NT2/D1 (cell line): ENCODE measurements around the gene SPAG17.

Experiments
- DNase-seq: peaks from one replicate; pipeline ENCODE4 v3.0.0-alpha.2; 2011; ENCODE audit warnings: low read depth, low spot score
- H3K27me3 ChIP-seq: 2 replicates; pipeline ENCODE4 v1.6.0; 2011; ENCODE audit warnings: mild to moderate bottlenecking; ENCODE audit not compliant: insufficient read length, insufficient read depth
- H3K36me3 ChIP-seq: 2 replicates; pipeline ENCODE4 v1.6.1; 2011; ENCODE audit warnings: mild to moderate bottlenecking, low read length, mixed read lengths; ENCODE audit not compliant: insufficient read depth, insufficient read length
- H3K4me1 ChIP-seq: 2 replicates; pipeline ENCODE4 v1.5.1; 2011; ENCODE audit not compliant: insufficient read depth, insufficient read length
- H3K4me3 ChIP-seq: 2 replicates; pipeline ENCODE4 v1.5.1; 2011; ENCODE audit warnings: low read depth; ENCODE audit not compliant: insufficient read length
- H3K9ac ChIP-seq: 2 replicates; pipeline ENCODE4 v1.6.0; 2011; ENCODE audit warnings: low read depth; ENCODE audit not compliant: insufficient read length
- H3K9me3 ChIP-seq: 2 replicates; pipeline ENCODE4 v1.5.1; 2011; ENCODE audit warnings: mild to moderate bottlenecking, low read length; ENCODE audit not compliant: insufficient read depth
- SUZ12 ChIP-seq: IDR thresholded peaks from 2 replicates; pipeline ENCODE4 v1.6.1; 2011; ENCODE audit not compliant: insufficient read length, insufficient read depth; ENCODE audit errors: extremely low read depth
- YY1 ChIP-seq: IDR thresholded peaks from 2 replicates; pipeline ENCODE4 v1.6.1; 2011; ENCODE audit not compliant: insufficient read length, insufficient read depth
- ZNF274 ChIP-seq: IDR thresholded peaks from 2 replicates; pipeline ENCODE4 v1.6.1; 2011; ENCODE audit warnings: mild to moderate bottlenecking, low read depth, low read length

Gene SPAG17

DNA sequence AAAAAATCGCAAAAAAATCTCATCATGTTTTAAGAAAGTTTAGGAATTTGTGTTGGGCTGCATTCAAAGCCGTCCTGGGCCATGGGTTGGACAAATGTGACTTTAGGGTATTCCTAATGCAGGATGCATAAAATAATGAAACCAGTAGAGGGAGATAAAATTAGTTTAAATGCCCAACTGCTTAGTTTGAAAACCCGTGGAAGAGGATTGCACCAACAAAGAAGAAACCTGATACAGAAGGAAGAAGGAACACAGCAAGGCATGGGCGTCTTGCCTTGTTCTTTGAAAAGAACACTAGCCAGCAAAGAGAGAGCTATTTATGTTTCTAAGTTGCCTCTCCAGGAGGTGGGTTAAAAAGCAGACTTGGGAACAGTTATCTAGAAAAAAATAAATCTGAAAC, 217.6 kb downstream of the SPAG17 start:
- H3K27me3 ChIP-seq: no peaks in the 10 kb centered on the region
- no peak overlapping the region for H3K9ac ChIP-seq
- no peaks in the 10 kb centered on the region for H3K9me3 ChIP-seq
- no peak overlapping the region for H3K4me3 ChIP-seq
- TF ChIP-seq YY1 (no peak), ZNF274 (no peak), SUZ12 (no peak)
- no peak for DNase-seq
- H3K4me1 ChIP-seq: no peaks in the 10 kb centered on the region
- peaks cover 10% of the 10 kb centered on the region for H3K36me3 ChIP-seq

DNA sequence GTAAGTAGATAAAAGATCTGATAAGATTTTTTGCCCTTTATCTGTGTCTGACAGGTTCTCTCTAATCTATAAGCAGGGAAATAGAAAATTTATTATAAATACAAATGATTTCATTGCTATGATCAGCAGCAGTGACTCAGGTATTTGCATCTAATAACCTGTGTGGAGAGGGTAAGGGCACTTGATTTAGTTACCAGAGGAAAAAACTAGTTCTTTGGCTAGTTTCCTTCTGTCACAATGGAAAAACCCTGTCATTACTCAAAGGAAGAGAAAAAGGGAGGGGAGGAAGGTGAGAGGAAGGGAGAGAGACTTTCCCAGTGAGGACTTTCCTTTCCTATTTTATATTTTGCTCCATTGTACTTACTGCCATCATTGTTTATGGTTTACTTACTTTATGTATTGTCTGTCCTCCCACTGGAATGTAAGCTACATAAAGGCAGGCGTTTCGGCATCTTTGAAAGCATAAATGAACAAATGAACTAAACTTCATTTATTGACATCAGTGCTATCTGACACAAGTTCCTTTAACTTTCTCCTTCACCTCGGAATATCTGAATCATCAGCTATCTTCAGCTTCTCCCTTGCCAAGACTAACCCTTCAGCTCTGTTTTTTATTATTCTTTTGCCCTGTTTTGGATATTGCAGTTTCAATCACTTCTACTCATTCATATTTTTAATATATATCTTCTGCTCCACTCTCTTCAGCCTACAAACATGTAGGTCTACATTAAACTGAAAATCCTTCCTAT, 220.6 kb downstream of the SPAG17 start:
- no peaks in the 10 kb centered on the region for H3K9me3 ChIP-seq
- no peaks in the 10 kb centered on the region for H3K27me3 ChIP-seq
- H3K36me3 ChIP-seq: peaks cover 38% of the 10 kb centered on the region
- H3K4me3 ChIP-seq: no peak overlapping the region
- DNase-seq: no peak
- TF ChIP-seq ZNF274: no peak
- TF ChIP-seq SUZ12: no peak
- no peak for TF ChIP-seq YY1
- H3K9ac ChIP-seq: no peak overlapping the region
- no peaks in the 10 kb centered on the region for H3K4me1 ChIP-seq

DNA sequence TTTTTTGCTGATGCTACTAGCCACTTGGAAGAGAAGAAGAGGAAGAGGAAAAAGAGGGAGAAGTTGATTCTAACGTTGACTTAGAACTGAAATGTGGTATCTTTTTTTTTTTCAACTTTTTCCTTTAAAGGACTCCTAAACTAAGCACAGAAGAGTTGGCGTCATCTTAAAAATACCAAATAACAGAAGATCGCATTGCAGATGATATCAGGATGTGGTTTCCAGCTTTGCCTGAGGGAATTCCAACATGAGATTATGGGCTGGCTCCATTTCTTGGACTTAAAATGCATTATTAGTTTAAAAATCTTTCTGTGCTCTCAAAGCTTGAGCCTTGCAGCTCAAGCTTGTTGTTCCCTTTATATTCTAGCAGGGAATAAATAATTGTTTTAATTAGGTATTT, 225.7 kb downstream of the SPAG17 start:
- TF ChIP-seq ZNF274 (no peak), SUZ12 (no peak), YY1 (no peak)
- H3K27me3 ChIP-seq: no peaks in the 10 kb centered on the region
- no peak for DNase-seq
- H3K4me1 ChIP-seq: no peaks in the 10 kb centered on the region
- no peaks in the 10 kb centered on the region for H3K9me3 ChIP-seq
- no peak overlapping the region for H3K4me3 ChIP-seq
- peaks cover 85% of the 10 kb centered on the region for H3K36me3 ChIP-seq
- H3K9ac ChIP-seq: no peak overlapping the region

DNA sequence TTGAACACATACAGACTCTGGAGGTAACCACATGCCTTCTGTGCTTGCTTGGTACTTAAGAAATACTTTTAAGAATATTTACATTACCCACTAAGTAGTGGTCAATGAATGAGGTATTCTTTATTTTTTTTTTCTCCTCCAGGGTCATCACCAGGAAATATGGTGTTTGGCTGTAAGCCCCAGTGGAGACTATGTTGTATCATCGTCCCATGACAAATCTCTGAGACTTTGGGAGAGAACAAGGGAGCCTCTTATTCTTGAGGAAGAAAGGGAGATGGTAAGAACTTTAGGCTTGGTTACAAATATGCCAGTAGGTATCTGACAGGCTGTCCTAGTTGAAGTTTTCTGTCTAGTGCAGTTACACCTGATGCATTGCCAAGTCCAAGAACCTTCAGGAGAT, 232.6 kb downstream of the SPAG17 start:
- DNase-seq: no peak
- no peak overlapping the region for H3K4me3 ChIP-seq
- no peak overlapping the region for H3K9ac ChIP-seq
- TF ChIP-seq SUZ12 (no peak), YY1 (no peak), ZNF274 (no peak)
- no peaks in the 10 kb centered on the region for H3K9me3 ChIP-seq
- no peaks in the 10 kb centered on the region for H3K27me3 ChIP-seq
- no peaks in the 10 kb centered on the region for H3K4me1 ChIP-seq
- H3K36me3 ChIP-seq: peaks cover 99% of the 10 kb centered on the region

DNA sequence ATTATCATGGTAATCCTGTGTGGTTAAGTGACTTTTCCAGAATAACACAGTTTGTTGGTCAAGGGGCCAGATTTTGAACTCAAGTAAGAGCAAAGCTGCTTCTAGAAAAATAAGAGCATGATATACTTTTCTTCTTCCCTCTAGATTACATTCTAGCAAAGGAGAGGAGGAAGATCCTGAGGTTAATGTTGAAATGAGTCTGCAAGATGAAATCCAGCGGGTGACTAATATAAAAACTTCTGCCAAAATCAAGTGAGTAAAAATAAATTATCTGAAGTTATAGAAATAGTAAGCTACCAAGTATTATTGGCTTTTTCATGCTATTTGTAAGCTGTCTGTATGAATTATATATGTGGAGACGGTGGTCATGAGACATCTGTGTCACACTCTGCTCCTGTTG, 242.7 kb downstream of the SPAG17 start:
- no peak for DNase-seq
- Histone ChIP-seq H3K4me3 (no peak overlapping the region), H3K9me3 (no peaks in the 10 kb centered on the region), H3K4me1 (no peaks in the 10 kb centered on the region), H3K36me3 (peaks cover 97% of the 10 kb centered on the region), H3K9ac (no peak overlapping the region), H3K27me3 (no peaks in the 10 kb centered on the region)
- TF ChIP-seq YY1 (no peak), ZNF274 (no peak), SUZ12 (no peak)

DNA sequence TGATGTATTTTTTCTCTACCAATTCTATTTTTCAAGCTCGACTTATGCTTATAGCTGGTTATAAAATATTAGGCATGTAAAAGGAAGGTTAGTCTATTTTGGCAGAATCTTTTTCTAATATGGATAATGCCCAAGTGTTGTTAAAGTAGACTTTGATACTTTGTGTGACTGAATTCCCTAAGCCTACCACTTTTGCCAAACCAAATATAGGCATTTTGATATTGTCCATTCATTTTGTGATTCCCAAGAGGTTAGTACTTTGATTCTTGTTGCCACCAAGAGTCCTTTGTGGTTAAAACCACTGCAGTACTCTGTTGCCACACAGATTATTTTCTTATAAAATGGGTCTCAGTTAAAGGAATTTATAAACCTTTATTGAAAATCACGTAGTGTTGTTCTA, 251.3 kb downstream of the SPAG17 start:
- TF ChIP-seq SUZ12: no peak
- TF ChIP-seq ZNF274: no peak
- no peak for TF ChIP-seq YY1

DNA sequence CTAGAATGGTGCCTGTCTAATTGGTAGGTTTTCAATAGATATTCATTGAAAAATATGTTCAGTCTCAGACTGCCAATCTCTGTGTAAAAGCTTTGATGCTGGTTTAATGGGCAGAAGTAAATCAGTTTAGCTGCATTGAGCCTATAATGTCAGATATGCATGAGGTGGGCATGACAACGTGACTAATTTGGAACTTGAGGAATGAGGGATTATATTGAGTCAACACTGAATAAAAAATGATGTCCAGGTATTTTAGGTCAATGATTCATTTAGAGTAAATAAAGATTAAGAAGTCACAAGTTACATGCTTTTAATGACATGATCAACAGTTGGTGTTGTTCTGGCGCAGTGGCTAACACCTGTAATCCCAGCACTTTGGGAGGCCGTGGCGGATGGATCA, 252.5 kb downstream of the SPAG17 start:
- TF ChIP-seq YY1 (no peak), SUZ12 (no peak), ZNF274 (no peak)
- Histone ChIP-seq H3K4me1 (no peaks in the 10 kb centered on the region), H3K27me3 (no peaks in the 10 kb centered on the region), H3K9ac (no peak overlapping the region), H3K36me3 (peaks cover 55% of the 10 kb centered on the region), H3K9me3 (no peaks in the 10 kb centered on the region), H3K4me3 (no peak overlapping the region)
- DNase-seq: no peak

More for the DNA sequence above, 251.3 kb downstream of the SPAG17 start:
- Histone ChIP-seq H3K4me1 (no peaks in the 10 kb centered on the region), H3K9me3 (no peaks in the 10 kb centered on the region), H3K27me3 (no peaks in the 10 kb centered on the region), H3K9ac (no peak overlapping the region), H3K4me3 (no peak overlapping the region), H3K36me3 (peaks cover 67% of the 10 kb centered on the region)
- DNase-seq: no peak
